Measurements from ENCODE around the gene HPCAL4.

Gene HPCAL4

GRCh38 chr1:39683591-39684312 lies 7.5 kb downstream of the HPCAL4 start:
- H3K4me1 ChIP-seq (ENCODE audit: control insufficient read depth, insufficient read depth, low read length) = no peaks in the 10 kb centered on the region
- no peaks in the 10 kb centered on the region for H3K9me3 ChIP-seq (ENCODE audit: control insufficient read depth, insufficient read depth, low read depth, low read length)
- no peaks in the 10 kb centered on the region for H3K36me3 ChIP-seq (ENCODE audit: control insufficient read depth in 2 of 2, insufficient read depth in 1 of 2, low read length in 2 of 2)
- no peak overlapping the region for H3K4me3 ChIP-seq (ENCODE audit: low read depth, low read length)
- ChIA-PET CTCF (interaction anchor here (0.7 to 2.0 kb wide), 2 partner anchors 26 to 78 kb away, joined by 4 to 7 read pairs; no protein-coding TSS in a partner anchor), POLR2A (interaction anchor here (0.6 kb wide), 1 partner anchor 8 kb away, joined by 3 read pairs; no protein-coding TSS in a partner anchor)
- H3K27ac ChIP-seq (ENCODE audit: extremely low read depth, low read depth, low read length) = no peak overlapping the region
- TF ChIP-seq ZNF837 (tag by site-specific recombination; IDR thresholded peaks at IDR 0.05) = no peak

- CTCF ChIA-PET = interaction anchor here (0.5 to 3.5 kb wide), 4 partner anchors 10 to 38 kb away, joined by 3 to 19 read pairs (median 6); partner anchors contain the start of gene NT5C1A
- peak; percentile 82 for TF ChIP-seq PRDM10 (tag by site-specific recombination; IDR thresholded peaks at IDR 0.05)
- no peak for TF ChIP-seq ZNF19 (tag by site-specific recombination; IDR thresholded peaks at IDR 0.05; ENCODE audit: low read depth)
- H3K36me3 ChIP-seq (ENCODE audit: control insufficient read depth in 2 of 2, insufficient read depth in 1 of 2, low read length in 2 of 2) = no peaks in the 10 kb centered on the region
- H3K27ac ChIP-seq (ENCODE audit: extremely low read depth, low read depth, low read length) = no peak overlapping the region
- H3K4me1 ChIP-seq (ENCODE audit: control insufficient read depth, insufficient read depth, low read length) = no peaks in the 10 kb centered on the region
- no peak overlapping the region for H3K4me3 ChIP-seq (ENCODE audit: low read depth, low read length)
- POLR2A ChIA-PET = interaction anchor here (0.8 to 1.6 kb wide), 2 partner anchors 10 to 20 kb away, joined by 3 to 5 read pairs; partner anchors contain the start of gene NT5C1A
- H3K9me3 ChIP-seq (ENCODE audit: control insufficient read depth, insufficient read depth, low read depth, low read length) = no peaks in the 10 kb centered on the region
These were observed 9.2 kb downstream of the HPCAL4 start for GRCh38 chr1:39681999-39682398.

- no peak for TF ChIP-seq KLF16 (tag by site-specific recombination; IDR thresholded peaks at IDR 0.05)
- no peak for TF ChIP-seq ZNF658 (tag by site-specific recombination; IDR thresholded peaks at IDR 0.05)
- no peak for TF ChIP-seq ZNF274 (IDR thresholded peaks at IDR 0.05; ENCODE audit: low read length)
- no peak for TF ChIP-seq ZNF274 (tag by site-specific recombination; IDR thresholded peaks at IDR 0.05; ENCODE audit: borderline replicate concordance)
- no peak for TF ChIP-seq ZNF169 (tag by site-specific recombination; IDR thresholded peaks at IDR 0.05)
- no peak for TF ChIP-seq ZNF133 (tag by site-specific recombination; IDR thresholded peaks at IDR 0.05)
- TF ChIP-seq MZF1 (tag by site-specific recombination; IDR thresholded peaks at IDR 0.05; ENCODE audit: borderline replicate concordance) = no peak
- TF ChIP-seq TSHZ1 (tag by site-specific recombination; IDR thresholded peaks at IDR 0.05; ENCODE audit: borderline replicate concordance) = no peak
- TF ChIP-seq ZFP69B (tag by site-specific recombination; IDR thresholded peaks at IDR 0.05) = no peak
- TF ChIP-seq ZNF621 (tag by site-specific recombination; IDR thresholded peaks at IDR 0.05) = no peak
- no peak for TF ChIP-seq ZNF558 (tag by site-specific recombination; IDR thresholded peaks at IDR 0.05)
- no peak for TF ChIP-seq TRIM28 (IDR thresholded peaks at IDR 0.05; ENCODE audit: borderline replicate concordance, low read length)
- TF ChIP-seq ZNF837 (tag by site-specific recombination; IDR thresholded peaks at IDR 0.05) = no peak
- ChIA-PET CTCF (interaction anchor here (0.6 to 3.5 kb wide), 7 partner anchors 9 to 1239 kb away, joined by 3 to 19 read pairs (median 3); partner anchors contain the start of gene NT5C1A), POLR2A (interaction anchor here (0.8 to 1.6 kb wide), 2 partner anchors 10 to 20 kb away, joined by 3 to 5 read pairs; partner anchors contain the start of gene NT5C1A)
- H3K4me1 ChIP-seq (ENCODE audit: control insufficient read depth, insufficient read depth, low read length) = no peaks in the 10 kb centered on the region
- no peak overlapping the region for H3K4me3 ChIP-seq (ENCODE audit: low read depth, low read length)
- no peak overlapping the region for H3K27ac ChIP-seq (ENCODE audit: extremely low read depth, low read depth, low read length)
- H3K36me3 ChIP-seq (ENCODE audit: control insufficient read depth in 2 of 2, insufficient read depth in 1 of 2, low read length in 2 of 2) = no peaks in the 10 kb centered on the region
- H3K9me3 ChIP-seq (ENCODE audit: control insufficient read depth, insufficient read depth, low read depth, low read length) = no peaks in the 10 kb centered on the region
These were observed 9.9 kb downstream of the HPCAL4 start for GRCh38 chr1:39681294-39681693.

Measured in HEK293 (cell line).